Omental fat pad (tissue), 4 donors: ENCODE results near the gene OPCML. TPM values are rescaled to one million over a fixed set of nuclear protein-coding genes. Genes with fewer than 3 reads are reported as not detected.

Experiments
- ATAC-seq: fragments of 150-250 bp; one replicate; pipeline ENCODE4 v1.9.1; 2016; ENCODE audit warnings: mild to moderate bottlenecking, moderate library complexity; ENCODE audit not compliant: low FRiP score
- DNase-seq: peaks from one replicate; pipeline ENCODE4 v3.0.0-alpha.2; 2019; ENCODE audit warnings: low spot score
- CTCF ChIP-seq, 3 donors: fragments of 450-650 bp; IDR thresholded peaks; one replicate each; pipeline ENCODE4 v1.5.1; 2016 to 2017; ENCODE audit warnings: antibody characterized with exemption in 3 of 3, mild to moderate bottlenecking in 3 of 3, moderate library complexity in 2 of 3
- total RNA-seq, 4 donors: library from RNA; depleted of rRNA; stranded (reverse); fragments of >200 nt; gene quantifications; one replicate each; pipeline ENCODE4 v1.1.0, GENCODE V29; 2016

The OPCML gene
- total RNA-seq, 4 donors from 2014 or later: 0.32 TPM; not detected in 3

- ATAC-seq (no peak), DNase-seq (no peak)
- TF ChIP-seq CTCF (IDR thresholded peaks at IDR 0.05): no peak
These were observed 261.1 kb downstream of the OPCML start for GRCh38 chr11:133271206-133271605.

GRCh38 chr11:133269267-133269666 is 263.0 kb downstream of the OPCML start:
- no peak for ATAC-seq
- DNase-seq: no peak
- no peak for TF ChIP-seq CTCF (IDR thresholded peaks at IDR 0.05)

- ATAC-seq: no peak
- TF ChIP-seq CTCF (IDR thresholded peaks at IDR 0.05): no peak
- no peak for DNase-seq
These were observed 265.3 kb downstream of the OPCML start for GRCh38 chr11:133266986-133267385.

GRCh38 chr11:133265530-133266035 is 266.7 kb downstream of the OPCML start:
- DNase-seq: no peak
- no peak for ATAC-seq
- no peak for TF ChIP-seq CTCF (IDR thresholded peaks at IDR 0.05)

- no peak for TF ChIP-seq CTCF (IDR thresholded peaks at IDR 0.05)
- ATAC-seq (no peak), DNase-seq (no peak)
These were observed 269.0 kb downstream of the OPCML start for GRCh38 chr11:133263332-133263731.

- DNase-seq: no peak
- TF ChIP-seq CTCF (IDR thresholded peaks at IDR 0.05): no peak
- ATAC-seq: no peak
These were observed 273.6 kb downstream of the OPCML start for GRCh38 chr11:133258751-133259150.

GRCh38 chr11:133254601-133255000 is 277.7 kb downstream of the OPCML start:
- ATAC-seq (no peak), DNase-seq (no peak)
- TF ChIP-seq CTCF (IDR thresholded peaks at IDR 0.05): no peak
